Measurements from ENCODE around the gene CLEC4D. TPM values are rescaled to one million over a fixed set of nuclear protein-coding genes. Genes with fewer than 3 reads are reported as not detected.
"Not testable (repeated sequence)": the region's sequence is repeated elsewhere in the genome, so short reads cannot be mapped to it uniquely, and the experiment has no call there.

CLEC4D gene
- 0.11 TPM for total RNA-seq
- long read RNA-seq, result 0 reads

DNA sequence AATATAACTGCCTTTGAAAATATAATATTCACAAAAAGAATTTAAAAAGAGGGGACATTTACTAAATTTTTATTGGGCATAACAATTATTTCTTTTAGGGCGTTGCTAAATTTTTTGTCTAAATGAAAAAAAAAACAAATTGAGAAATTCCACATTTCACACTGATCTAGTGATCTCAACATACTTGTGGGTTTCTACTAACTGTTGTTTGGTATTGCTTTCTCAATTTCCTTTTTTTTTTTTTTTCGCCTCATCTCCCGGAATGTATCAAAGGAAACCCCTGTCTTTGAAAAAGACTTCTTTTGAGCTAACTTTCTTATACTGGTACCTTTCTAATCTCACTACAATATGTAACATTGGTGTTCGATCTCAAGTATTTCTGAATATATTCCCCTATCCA lies at the start of gene CLEC4D:
Gene CLEC4D (plus strand): TSS at position 248 of the 400 bp plus-strand sequence. CDS start 230 bp downstream, outside the sequence.
- intact Hi-C loops (cut with DNase I), result no loop called here
- no peak for ATAC-seq
- DNase-seq (ENCODE audit: missing footprints), result no peak

DNA sequence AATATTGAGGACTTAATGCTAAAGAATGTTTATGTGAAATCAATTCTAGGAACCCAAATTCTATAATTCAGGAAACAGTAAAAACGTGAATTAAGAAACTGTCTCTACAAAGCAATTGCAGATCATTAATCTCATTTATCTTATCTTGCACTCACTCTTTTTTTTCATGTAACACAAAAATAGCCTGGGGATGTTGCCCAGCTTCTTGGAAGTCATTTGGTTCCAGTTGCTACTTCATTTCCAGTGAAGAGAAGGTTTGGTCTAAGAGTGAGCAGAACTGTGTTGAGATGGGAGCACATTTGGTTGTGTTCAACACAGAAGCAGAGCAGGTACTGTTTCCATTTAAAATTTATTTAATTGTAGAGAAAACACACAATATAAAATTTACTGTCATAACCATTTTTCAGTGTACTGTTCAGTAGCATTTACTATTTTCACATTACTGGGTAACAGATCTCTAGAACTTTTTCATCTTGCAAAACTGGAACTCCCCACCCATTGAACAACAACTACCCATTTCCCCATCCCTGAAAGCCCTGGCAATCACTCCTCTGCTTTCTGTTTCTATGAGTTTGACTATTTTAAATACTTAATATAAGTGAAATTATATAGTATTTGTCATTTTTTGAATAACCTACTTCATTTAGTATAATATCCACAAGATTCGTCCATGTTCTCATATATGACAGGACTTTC lies 47.9 kb upstream of the CLEC4D start:
- intact Hi-C loops (cut with DNase I), result no loop called here
- ATAC-seq, result no peak

GRCh38 chr12:8466241-8466640 lies 47.1 kb upstream of the CLEC4D start:
- ATAC-seq (no peak), DNase-seq (ENCODE audit: missing footprints) (no peak)
- intact Hi-C loops (cut with DNase I), result no loop called here

More for the DNA sequence above, 47.9 kb upstream of the CLEC4D start:
- DNase-seq (ENCODE audit: missing footprints), result no peak

DNA sequence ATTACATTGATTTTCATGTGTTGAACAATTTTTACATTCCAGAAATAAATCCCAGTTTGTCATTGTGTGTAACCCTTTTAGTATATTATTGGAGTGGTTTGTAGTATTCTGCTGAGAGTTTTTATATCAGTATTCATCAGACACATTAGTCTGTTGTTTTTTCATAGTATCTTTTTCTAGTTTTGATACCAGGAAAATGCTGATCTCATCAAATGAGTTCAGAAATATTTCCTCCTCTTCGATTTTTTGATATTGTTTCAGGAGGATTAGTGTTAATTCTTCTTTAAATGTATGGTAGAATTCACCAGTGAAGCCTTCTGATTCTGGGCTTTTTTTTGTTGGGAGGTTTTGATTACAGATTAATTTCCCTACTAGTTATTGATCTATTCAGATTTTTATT lies 42.2 kb upstream of the CLEC4D start:
- ATAC-seq (no peak), DNase-seq (ENCODE audit: missing footprints) (no peak)
- intact Hi-C loops (cut with DNase I), result no loop called here

DNA sequence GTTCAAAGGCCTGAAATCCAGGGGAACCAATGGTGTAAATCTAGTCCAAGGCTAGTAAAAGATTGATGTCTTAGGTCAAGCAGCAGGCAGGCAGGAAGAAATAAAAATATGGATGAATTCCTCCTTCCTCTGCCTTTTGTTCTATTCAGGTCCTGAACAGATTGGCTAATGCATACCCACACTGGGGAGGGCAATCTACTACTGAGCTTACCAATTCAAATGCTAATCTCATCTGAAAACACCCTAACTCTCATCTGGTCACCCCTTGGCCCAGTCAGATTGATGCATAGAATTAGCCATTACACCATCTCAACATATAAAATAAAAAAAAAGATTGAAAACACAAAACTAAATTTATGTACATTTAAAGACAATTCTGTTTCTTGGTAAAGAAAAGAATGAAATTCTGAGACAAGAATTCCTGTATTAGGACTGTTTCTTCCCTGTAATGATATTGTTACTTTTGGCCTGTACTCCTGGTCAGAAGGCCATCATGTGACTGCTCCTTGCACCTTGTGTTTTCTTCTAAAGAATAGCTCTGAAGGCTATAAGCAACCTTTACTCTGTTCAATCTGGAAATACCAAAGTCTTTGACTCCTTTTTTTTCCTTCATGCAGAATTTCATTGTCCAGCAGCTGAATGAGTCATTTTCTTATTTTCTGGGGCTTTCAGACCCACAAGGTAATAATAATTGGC lies 37.6 kb upstream of the CLEC4D start:
- ATAC-seq (no peak), DNase-seq (ENCODE audit: missing footprints) (no peak)
- intact Hi-C loops (cut with DNase I), result no loop called here

- no peak for ATAC-seq
- DNase-seq (ENCODE audit: missing footprints), result no peak
- intact Hi-C loops (cut with DNase I), result no loop called here
Measured at GRCh38 chr12:8482571-8483061, 30.7 kb upstream of the CLEC4D start.

- no peak for DNase-seq (ENCODE audit: missing footprints)
- intact Hi-C loops (cut with DNase I), result no loop called here
- no peak for ATAC-seq
Measured at GRCh38 chr12:8483079-8483478, 30.2 kb upstream of the CLEC4D start.

DNA sequence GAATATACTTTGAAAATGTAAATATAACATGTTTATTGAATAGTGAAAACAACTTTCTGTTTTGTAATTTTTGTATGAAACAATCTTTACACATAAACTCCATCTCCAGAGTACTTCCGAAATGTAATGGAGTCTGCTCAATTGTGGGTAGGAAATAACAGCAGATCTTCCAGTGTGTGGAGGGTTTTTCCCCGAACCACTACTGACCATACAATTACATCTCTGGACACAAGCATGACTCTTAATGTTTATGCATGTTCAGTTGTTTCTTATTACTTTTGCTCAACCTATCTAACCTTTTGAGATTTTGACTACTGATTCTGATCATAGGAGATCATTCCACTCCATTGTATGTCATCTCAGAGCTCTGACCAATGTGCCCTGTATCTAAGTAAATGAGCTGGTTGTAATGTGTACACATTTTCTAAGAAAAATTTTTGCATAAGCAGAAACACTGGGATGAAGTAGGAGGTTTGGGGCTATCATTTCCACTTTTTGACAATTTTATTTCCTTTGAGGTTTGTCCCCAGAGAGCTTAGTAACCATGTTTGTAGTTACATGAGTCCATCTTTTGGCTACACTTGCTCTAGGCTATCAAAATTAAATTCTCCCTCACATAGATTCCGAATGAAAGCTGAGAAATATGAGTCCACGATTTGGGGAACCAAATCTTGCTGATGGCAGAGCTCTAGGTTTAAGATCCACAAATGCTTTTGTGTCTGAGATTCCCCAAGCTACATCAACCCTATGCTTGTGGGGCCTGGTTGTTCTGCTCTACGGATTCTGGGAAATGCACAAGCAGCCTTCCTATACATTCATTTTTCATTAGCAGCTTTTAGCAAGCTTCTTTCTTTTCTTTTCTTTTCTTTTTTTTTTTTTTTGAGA lies 21.4 kb upstream of the CLEC4D start:
- DNase-seq (ENCODE audit: missing footprints) (no peak), ATAC-seq (no peak)
- intact Hi-C loops (cut with DNase I), result no loop called here

DNA sequence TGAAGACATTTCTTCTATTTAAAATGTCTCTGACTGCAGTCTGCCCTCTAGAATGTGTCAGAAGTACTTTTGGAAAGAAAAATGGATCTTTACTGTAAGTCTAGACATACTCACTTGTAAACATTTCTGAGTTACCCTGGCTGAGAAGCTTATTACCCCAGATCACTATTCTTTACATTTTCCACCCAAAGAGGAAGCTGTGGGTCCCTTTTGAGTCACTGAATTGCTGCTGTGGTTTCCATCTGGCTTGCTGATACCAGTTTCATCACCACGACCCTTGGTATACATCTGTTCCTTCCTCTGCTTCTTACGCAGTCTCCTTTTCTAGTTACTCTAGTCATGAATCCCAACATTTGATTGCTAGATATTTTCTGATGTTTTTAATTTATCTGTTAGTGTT lies 20.2 kb upstream of the CLEC4D start:
- intact Hi-C loops (cut with DNase I), result no loop called here
- ATAC-seq, result peak; percentile 31
- DNase-seq (ENCODE audit: missing footprints), result no peak

GRCh38 chr12:8495671-8496070 lies 17.6 kb upstream of the CLEC4D start:
- intact Hi-C loops (cut with DNase I); ATAC-seq; DNase-seq (ENCODE audit: missing footprints): not testable (repeated sequence)

GRCh38 chr12:8496074-8496473 lies 17.2 kb upstream of the CLEC4D start:
- intact Hi-C loops (cut with DNase I); ATAC-seq; DNase-seq (ENCODE audit: missing footprints): not testable (repeated sequence)

GRCh38 chr12:8499616-8500015 lies 13.7 kb upstream of the CLEC4D start:
- intact Hi-C loops (cut with DNase I), result no loop called here
- ATAC-seq, result no peak
- DNase-seq (ENCODE audit: missing footprints), result no peak

DNA sequence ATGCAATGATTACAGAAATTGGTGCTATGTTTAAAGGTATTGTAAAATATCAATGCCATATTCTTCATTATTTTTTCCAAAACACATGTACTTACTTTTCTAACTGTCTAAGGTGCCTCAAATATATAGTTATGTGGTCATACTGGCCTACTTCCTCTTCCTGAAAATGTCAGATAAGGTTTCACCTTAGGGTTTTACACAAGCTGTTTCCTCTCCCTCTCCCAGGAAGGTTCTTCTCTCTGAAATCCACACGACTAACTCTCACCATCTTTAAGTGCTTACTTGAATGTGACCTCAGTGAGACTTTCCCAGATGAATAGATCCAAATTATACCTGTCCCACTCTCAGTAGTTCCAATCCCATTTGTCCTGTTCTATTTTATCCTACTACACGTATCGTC lies 11.6 kb upstream of the CLEC4D start:
- ATAC-seq, result no peak
- intact Hi-C loops (cut with DNase I), result no loop called here
- no peak for DNase-seq (ENCODE audit: missing footprints)

DNA sequence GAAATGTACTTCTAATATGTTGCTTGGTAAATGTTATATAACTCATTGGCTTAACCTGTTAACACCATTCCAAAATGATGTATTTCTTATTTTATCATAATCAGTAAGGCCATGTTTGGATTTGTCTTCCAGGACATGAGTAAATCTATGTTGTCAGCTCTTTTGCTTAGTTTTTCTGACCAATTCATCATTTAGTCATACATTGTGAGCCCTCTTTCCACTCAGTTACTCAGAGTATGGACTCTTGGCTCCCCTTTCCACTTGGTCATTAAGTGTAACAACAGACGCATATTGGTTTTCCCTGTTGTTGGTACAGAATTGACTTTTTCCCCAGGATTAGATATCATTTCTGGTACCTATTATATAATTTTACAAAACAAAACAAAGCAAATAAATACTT lies 9.0 kb upstream of the CLEC4D start:
- intact Hi-C loops (cut with DNase I), result no loop called here
- no peak for DNase-seq (ENCODE audit: missing footprints)
- ATAC-seq, result no peak

GRCh38 chr12:8507596-8507995 lies 5.7 kb upstream of the CLEC4D start:
- intact Hi-C loops (cut with DNase I), result no loop called here
- no peak for DNase-seq (ENCODE audit: missing footprints)

DNA sequence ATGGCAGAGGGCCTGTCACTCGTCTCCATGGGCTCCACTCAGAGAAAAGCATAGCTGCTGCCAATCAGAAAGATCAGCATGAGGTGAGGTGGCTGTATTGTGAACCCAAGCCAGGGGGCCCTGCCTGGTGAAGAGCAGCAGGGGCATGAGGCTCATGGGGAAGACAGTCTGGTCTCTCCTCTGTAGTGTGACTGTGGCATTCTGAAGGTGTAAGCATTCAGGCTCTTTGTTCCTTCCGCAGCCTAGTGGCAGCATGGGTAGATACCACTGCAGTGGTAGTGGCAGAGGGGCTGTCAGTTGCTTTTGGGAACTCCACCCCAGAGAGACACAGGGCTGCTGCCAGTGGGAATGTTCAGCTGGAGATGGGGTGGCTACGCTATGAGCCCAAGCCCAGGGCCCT lies 5.1 kb upstream of the CLEC4D start:
- DNase-seq (ENCODE audit: missing footprints) (no peak), ATAC-seq (no peak)
- intact Hi-C loops (cut with DNase I), result no loop called here

More at GRCh38 chr12:8507596-8507995, 5.7 kb upstream of the CLEC4D start:
- ATAC-seq, result no peak

DNA sequence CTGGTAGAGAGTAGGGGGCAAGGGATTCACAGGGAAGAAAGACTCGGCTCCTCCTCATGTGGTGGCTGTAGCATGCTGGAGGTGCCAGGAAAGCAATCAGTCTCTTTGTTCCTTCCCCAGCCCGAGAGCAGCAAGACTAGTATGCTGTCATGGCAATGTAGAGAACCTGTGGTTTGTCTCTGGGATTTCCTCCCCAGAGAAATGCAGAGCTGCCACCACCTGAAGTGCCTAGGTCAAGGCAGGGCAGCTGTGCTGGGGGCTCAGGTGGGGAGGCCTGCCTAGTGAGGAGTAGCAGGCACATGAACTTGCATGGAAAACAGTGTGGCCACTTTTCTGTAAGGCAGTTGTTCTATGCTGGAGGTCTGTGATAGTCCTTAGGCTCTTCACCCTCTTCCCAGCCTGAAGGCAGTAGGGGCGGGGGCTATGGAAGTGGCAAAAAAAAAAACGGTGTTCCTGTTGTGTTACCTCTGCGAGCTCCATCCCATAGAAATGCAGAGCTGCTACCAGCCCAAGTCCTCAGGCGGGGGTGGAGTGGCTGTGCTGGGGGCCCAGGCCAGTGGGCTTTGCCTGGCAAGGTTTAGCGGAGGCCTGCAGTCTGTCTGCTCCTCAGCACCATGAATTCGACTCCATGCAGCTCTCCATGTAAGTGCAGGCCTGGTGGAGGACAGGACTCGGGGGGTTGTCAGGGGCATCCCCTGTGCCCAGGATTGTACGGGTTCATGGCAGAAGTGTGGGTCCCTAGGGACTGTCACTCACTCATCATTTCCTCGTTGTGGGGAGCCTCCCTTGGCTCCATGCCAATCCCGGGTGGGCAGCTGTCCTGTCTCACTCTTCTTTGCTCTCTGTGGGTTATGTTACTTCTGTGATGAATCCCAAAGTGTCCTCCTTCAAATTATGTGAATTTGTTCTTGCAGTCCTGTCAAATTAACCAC lies 4.1 kb upstream of the CLEC4D start:
- ATAC-seq, result no peak
- intact Hi-C loops (cut with DNase I), result no loop called here
- no peak for DNase-seq (ENCODE audit: missing footprints)

GRCh38 chr12:8517971-8518370 lies 4.7 kb downstream of the CLEC4D start:
- ATAC-seq (no peak), DNase-seq (ENCODE audit: missing footprints) (no peak)
- intact Hi-C loops (cut with DNase I), result no loop called here
